GM12892 (cell line): ENCODE measurements around the gene TMF1.

Experiments used
- DNase-seq: peaks from one replicate; pipeline ENCODE4 v3.0.0; 2011; ENCODE audit not compliant: insufficient read length
- FAIRE-seq: peaks from 2 replicates; lab custom pipeline; 2011; peaks lifted over from hg19 to GRCh38; lab: Jason Lieb, UNC
- POLR2A ChIP-seq: IDR thresholded peaks from 2 replicates; pipeline ENCODE4 v1.6.1; 2011; ENCODE audit warnings: low read depth, low read length, control low read depth
- POLR2AphosphoS5 ChIP-seq: IDR thresholded peaks from 2 replicates; pipeline ENCODE4 v1.6.1; 2011; ENCODE audit warnings: low read depth, low read length, control low read depth
- TAF1 ChIP-seq: IDR thresholded peaks from 2 replicates; pipeline ENCODE4 v1.6.1; 2011; ENCODE audit warnings: low read depth, mild to moderate bottlenecking, control low read depth, low read length, borderline replicate concordance

The TMF1 gene

GRCh38 chr3:69088063-69088462 lies 35.9 kb upstream of the TMF1 start:
- FAIRE-seq (peak; percentile 76), DNase-seq (no peak)
- TF ChIP-seq POLR2A: no peak
- no peak for TF ChIP-seq TAF1

- DNase-seq: no peak
- FAIRE-seq: no peak
- no peak for TF ChIP-seq TAF1
- TF ChIP-seq POLR2A: no peak
- TF ChIP-seq POLR2AphosphoS5: no peak
These were observed 35.1 kb upstream of the TMF1 start for GRCh38 chr3:69087030-69087791.

- FAIRE-seq (peak; percentile 65), DNase-seq (no peak)
- TF ChIP-seq POLR2A (no peak), TAF1 (no peak), POLR2AphosphoS5 (no peak)
These were observed 33.9 kb upstream of the TMF1 start for GRCh38 chr3:69085833-69086722.

- TF ChIP-seq POLR2AphosphoS5 (no peak), POLR2A (no peak), TAF1 (no peak)
- FAIRE-seq: peak; percentile 21
- no peak for DNase-seq
These were observed 33.2 kb upstream of the TMF1 start for GRCh38 chr3:69085168-69085832.

GRCh38 chr3:69084326-69085167 lies 32.4 kb upstream of the TMF1 start, which contains the start of gene ARL6IP5:
ARL6IP5 (plus strand) TSS chr3:69084937; CDS start chr3:69085048, 111 bp downstream.
- FAIRE-seq (peak; percentile 92), DNase-seq (peak; percentile 41)
- TF ChIP-seq POLR2AphosphoS5 (peak; percentile 50; the same call in 1 of the 2 replicates), TAF1 (peak; percentile 46; the same call in 1 of the 2 replicates), POLR2A (peak; percentile 41; the same call in 1 of the 2 replicates)

- DNase-seq (peak; percentile 39), FAIRE-seq (peak; percentile 78)
These were observed 30.7 kb upstream of the TMF1 start for GRCh38 chr3:69082805-69083204.

GRCh38 chr3:69082361-69082760 lies 30.2 kb upstream of the TMF1 start:
- FAIRE-seq (no peak), DNase-seq (no peak)
- no peak for TF ChIP-seq POLR2A
- TF ChIP-seq TAF1: no peak
- TF ChIP-seq POLR2AphosphoS5: no peak

More at GRCh38 chr3:69082805-69083204, 30.7 kb upstream of the TMF1 start:
- TF ChIP-seq POLR2A (peak; percentile 59), TAF1 (no peak), POLR2AphosphoS5 (peak; percentile 53)

- no peak for DNase-seq
- TF ChIP-seq TAF1: no peak
- TF ChIP-seq POLR2AphosphoS5: no peak
- TF ChIP-seq POLR2A: no peak
- peak; percentile 90 for FAIRE-seq
These were observed 29.6 kb upstream of the TMF1 start for GRCh38 chr3:69081583-69082262.

GRCh38 chr3:69080233-69080920 lies 28.2 kb upstream of the TMF1 start, which contains the start of gene UBA3:
UBA3 (minus strand) TSS chr3:69080365; CDS start chr3:69080353, 12 bp downstream.
- FAIRE-seq (peak; percentile 96), DNase-seq (peak; percentile 51)
- peak; percentile 97 for TF ChIP-seq TAF1
- TF ChIP-seq POLR2AphosphoS5: no peak
- TF ChIP-seq POLR2A: peak; percentile 80
